Adrenal gland (tissue), 5 donors: ENCODE results near the gene GAL3ST1.
A peak's percentile ranks its signal among the peaks of the same experiment; 100 is the strongest.

Experiments used
- POLR2A ChIP-seq, 2 donors: fragments of 450-650 bp; IDR thresholded peaks; one replicate each; pipeline ENCODE4 v1.6.1; 2017; ENCODE audit warnings: antibody characterized with exemption in 2 of 2, mild to moderate bottlenecking in 2 of 2, moderate library complexity in 1 of 2
- TF ChIP-seq, protein P1 (sequence below), 6 experiments: fragments of 450-650 bp in 4 of 6; fragments of 200-600 bp in 2 of 6; sonication (generic) in 1 of 6; IDR thresholded peaks; 1 replicate in 5 of 6; 2 replicates in 1 of 6; pipeline versions ENCODE4 v1.5.1 to v1.8.0; 2016 to 2021; ENCODE audit warnings: antibody characterized with exemption in 6 of 6, mild to moderate bottlenecking in 2 of 6, moderate library complexity in 1 of 6
- donor health status: DM: no; HTN: no; CAD: no.

DNA sequence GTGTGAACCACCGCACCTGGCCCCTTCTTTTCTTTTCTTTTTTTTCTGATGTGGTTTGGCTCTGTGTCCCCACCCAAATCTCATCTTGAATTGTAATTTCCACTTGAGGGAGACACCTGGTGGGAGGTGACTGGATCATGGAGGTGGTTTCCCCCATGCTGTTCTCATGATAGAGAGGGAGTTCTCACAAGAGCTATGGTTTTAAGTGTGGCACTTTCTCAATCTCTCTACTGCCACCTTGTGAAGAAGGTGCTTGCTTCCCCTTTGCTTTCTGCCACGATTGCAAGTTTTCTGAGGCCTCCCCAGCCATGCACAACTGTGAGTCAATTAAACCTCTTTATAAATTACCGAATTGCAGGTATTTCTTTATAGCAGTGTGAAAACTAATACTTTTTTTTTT lies 27.6 kb upstream of the GAL3ST1 start:
- TF ChIP-seq, protein P1, sequence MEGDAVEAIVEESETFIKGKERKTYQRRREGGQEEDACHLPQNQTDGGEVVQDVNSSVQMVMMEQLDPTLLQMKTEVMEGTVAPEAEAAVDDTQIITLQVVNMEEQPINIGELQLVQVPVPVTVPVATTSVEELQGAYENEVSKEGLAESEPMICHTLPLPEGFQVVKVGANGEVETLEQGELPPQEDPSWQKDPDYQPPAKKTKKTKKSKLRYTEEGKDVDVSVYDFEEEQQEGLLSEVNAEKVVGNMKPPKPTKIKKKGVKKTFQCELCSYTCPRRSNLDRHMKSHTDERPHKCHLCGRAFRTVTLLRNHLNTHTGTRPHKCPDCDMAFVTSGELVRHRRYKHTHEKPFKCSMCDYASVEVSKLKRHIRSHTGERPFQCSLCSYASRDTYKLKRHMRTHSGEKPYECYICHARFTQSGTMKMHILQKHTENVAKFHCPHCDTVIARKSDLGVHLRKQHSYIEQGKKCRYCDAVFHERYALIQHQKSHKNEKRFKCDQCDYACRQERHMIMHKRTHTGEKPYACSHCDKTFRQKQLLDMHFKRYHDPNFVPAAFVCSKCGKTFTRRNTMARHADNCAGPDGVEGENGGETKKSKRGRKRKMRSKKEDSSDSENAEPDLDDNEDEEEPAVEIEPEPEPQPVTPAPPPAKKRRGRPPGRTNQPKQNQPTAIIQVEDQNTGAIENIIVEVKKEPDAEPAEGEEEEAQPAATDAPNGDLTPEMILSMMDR (IDR thresholded peaks at IDR 0.05) = peak in 2 of 6 experiments; percentile 16 to 30
- no peak for TF ChIP-seq POLR2A (IDR thresholded peaks at IDR 0.05)
